Colonic mucosa (tissue), 4 donors: ENCODE measurements around the gene ACBD6. TPM values are rescaled to one million over a fixed set of nuclear protein-coding genes. Genes with fewer than 3 reads are reported as not detected.

Experiments used
- DNase-seq: peaks from one replicate; pipeline ENCODE4 v3.0.0-alpha.2; 2020
- H3K27ac ChIP-seq: fragments of 200-600 bp; one replicate; pipeline ENCODE4 v1.8.0; 2021
- H3K27me3 ChIP-seq: fragments of 200-600 bp; one replicate; pipeline ENCODE4 v1.8.0; 2021
- H3K36me3 ChIP-seq: fragments of 200-600 bp; one replicate; pipeline ENCODE4 v1.8.0; 2021
- H3K4me1 ChIP-seq: fragments of 200-600 bp; one replicate; pipeline ENCODE4 v1.8.0; 2021; ENCODE audit warnings: mild to moderate bottlenecking
- H3K4me3 ChIP-seq: fragments of 200-600 bp; one replicate; pipeline ENCODE4 v1.8.0; 2021
- H3K9ac ChIP-seq, 2 donors: one replicate each; pipeline ENCODE4 v1.7.0; 2013; ENCODE audit warnings: control low read depth in 2 of 2, low read depth in 2 of 2, low read length in 2 of 2
- H3K9me3 ChIP-seq: fragments of 200-600 bp; one replicate; pipeline ENCODE4 v1.8.0; 2021
- CTCF ChIP-seq: fragments of 200-600 bp; IDR thresholded peaks from one replicate; pipeline ENCODE4 v1.8.0; 2022; ENCODE audit warnings: antibody characterized with exemption, mild to moderate bottlenecking
- intact Hi-C: fragments of 100-400 bp; cut with DNase I; formaldehyde crosslinking; loops from one replicate; pipeline ENCODE4 v1.14.1; 2022
- total RNA-seq, 2 donors: library from RNA; stranded (reverse); fragmentation: NEBNext Ultra II Directional in 1 of 2; extraction: Animal tissue kit (Norgen Biotek cat#: 25700) in 1 of 2; gene quantifications; one replicate each; pipeline ENCODE4 v1.2.1, GENCODE V29; 2021
- donor health status: healthy.
- donor health status: DM: no; HTN: no; CAD: no.
- donor health status: DM: no; HTN: no; CAD: no.

The ACBD6 gene
- total RNA-seq, 2 donors from 2014 or later = 16.1 to 25.8 TPM

GRCh38 chr1:180505732-180506335 lies 3.5 kb upstream of the ACBD6 start:
- intact Hi-C loops = no loop called here
- Histone ChIP-seq H3K27ac (no peak overlapping the region), H3K4me3 (no peak overlapping the region), H3K27me3 (no peaks in the 10 kb centered on the region), H3K9me3 (no peaks in the 10 kb centered on the region), H3K36me3 (no peaks in the 10 kb centered on the region), H3K4me1 (no peaks in the 10 kb centered on the region), H3K9ac (no peak overlapping the region)
- TF ChIP-seq CTCF = no peak
- no peak for DNase-seq

GRCh38 chr1:180504186-180504585 lies 1.8 kb upstream of the ACBD6 start:
- Histone ChIP-seq H3K9me3 (no peaks in the 10 kb centered on the region), H3K36me3 (no peaks in the 10 kb centered on the region), H3K9ac (no peak overlapping the region), H3K4me3 (no peak overlapping the region), H3K4me1 (peaks cover 3% of the 10 kb centered on the region), H3K27ac (no peak overlapping the region), H3K27me3 (no peaks in the 10 kb centered on the region)
- no peak for DNase-seq
- intact Hi-C loops = no loop called here
- no peak for TF ChIP-seq CTCF

- Histone ChIP-seq H3K27me3 (no peaks in the 10 kb centered on the region), H3K4me3 (peak overlapping the region; percentile 85), H3K36me3 (no peaks in the 10 kb centered on the region), H3K9ac (peak overlapping the region; percentile 90 to 98), H3K4me1 (peaks cover 3% of the 10 kb centered on the region), H3K27ac (peak overlapping the region; percentile 92), H3K9me3 (no peaks in the 10 kb centered on the region)
- TF ChIP-seq CTCF = no peak
- peak; percentile 33 for DNase-seq
- intact Hi-C loops = no loop called here
These were observed 994 bp upstream of the ACBD6 start for GRCh38 chr1:180503280-180503862.

GRCh38 chr1:180501865-180502360 lies 464 bp downstream of the ACBD6 start:
- Histone ChIP-seq H3K9ac (peak overlapping the region; percentile 90 to 98), H3K27me3 (no peaks in the 10 kb centered on the region), H3K9me3 (no peaks in the 10 kb centered on the region), H3K4me1 (peaks cover 3% of the 10 kb centered on the region), H3K27ac (peak overlapping the region; percentile 92), H3K4me3 (peak overlapping the region; percentile 85), H3K36me3 (no peaks in the 10 kb centered on the region)
- intact Hi-C loops = no loop called here
- no peak for DNase-seq
- no peak for TF ChIP-seq CTCF

GRCh38 chr1:180500689-180501088 lies 1.7 kb downstream of the ACBD6 start:
- H3K4me1 ChIP-seq = peaks cover 3% of the 10 kb centered on the region
- H3K4me3 ChIP-seq = no peak overlapping the region
- DNase-seq = no peak
- intact Hi-C loops = no loop called here
- no peak overlapping the region for H3K9ac ChIP-seq
- no peaks in the 10 kb centered on the region for H3K9me3 ChIP-seq
- H3K27ac ChIP-seq = no peak overlapping the region
- no peaks in the 10 kb centered on the region for H3K36me3 ChIP-seq
- no peak for TF ChIP-seq CTCF
- no peaks in the 10 kb centered on the region for H3K27me3 ChIP-seq
